A172 (cell line): Measurements from ENCODE around the gene SHANK1. TPM values are rescaled to one million over a fixed set of nuclear protein-coding genes. Genes with fewer than 3 reads are reported as not detected.
A peak's percentile ranks its signal among the peaks of the same experiment; 100 is the strongest.

Experiments used
- DNase-seq: peaks from one replicate; pipeline ENCODE4 v3.0.0-alpha.2; 2015; ENCODE audit warnings: low spot score
- total RNA-seq: library from RNA; depleted of rRNA; stranded (reverse); fragments of >200 nt; shearing (Covaris generic); gene quantifications from 2 replicates; pipeline ENCODE4 v1.2.3, GENCODE V29; 2014

SHANK1 gene
- total RNA-seq, 1 experiment from 2014 or later, result 0.40 TPM

DNA sequence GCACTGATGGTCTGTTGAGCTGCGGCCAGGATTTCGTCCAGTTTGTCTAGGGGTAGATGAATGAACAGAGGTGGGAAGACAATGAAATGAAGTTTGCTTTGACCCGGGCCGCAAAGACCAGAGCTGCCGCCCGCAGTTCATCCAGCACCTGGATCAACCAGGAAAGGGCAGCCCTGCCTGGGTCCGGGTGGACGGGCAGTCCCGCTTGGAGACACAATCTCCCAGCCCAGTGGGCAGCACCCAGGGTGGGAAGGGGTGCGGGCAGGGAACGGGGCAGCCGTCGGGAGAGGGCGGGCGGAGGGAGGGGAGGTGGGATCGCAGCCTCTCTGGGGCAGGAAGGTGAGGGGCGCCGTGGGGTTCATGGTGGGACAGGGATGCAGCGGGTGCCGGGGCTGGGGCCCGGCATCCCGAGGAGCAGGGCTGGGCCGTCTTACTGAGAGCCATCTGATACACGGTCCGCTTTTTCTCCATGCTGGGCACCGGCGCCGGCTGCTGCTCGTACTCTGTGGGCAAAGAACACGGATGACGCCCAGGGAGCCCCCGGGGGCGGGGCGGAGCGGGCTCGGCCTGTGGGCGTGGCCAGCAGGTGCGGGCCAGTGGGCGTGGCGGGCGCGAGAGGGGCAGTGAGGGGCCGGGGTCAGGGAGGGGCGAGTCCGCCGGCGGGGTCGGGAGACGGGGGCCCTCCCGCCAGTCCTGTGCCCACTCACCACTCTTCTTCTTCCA, 33.1 kb downstream of the SHANK1 start:
- no peak for DNase-seq

DNA sequence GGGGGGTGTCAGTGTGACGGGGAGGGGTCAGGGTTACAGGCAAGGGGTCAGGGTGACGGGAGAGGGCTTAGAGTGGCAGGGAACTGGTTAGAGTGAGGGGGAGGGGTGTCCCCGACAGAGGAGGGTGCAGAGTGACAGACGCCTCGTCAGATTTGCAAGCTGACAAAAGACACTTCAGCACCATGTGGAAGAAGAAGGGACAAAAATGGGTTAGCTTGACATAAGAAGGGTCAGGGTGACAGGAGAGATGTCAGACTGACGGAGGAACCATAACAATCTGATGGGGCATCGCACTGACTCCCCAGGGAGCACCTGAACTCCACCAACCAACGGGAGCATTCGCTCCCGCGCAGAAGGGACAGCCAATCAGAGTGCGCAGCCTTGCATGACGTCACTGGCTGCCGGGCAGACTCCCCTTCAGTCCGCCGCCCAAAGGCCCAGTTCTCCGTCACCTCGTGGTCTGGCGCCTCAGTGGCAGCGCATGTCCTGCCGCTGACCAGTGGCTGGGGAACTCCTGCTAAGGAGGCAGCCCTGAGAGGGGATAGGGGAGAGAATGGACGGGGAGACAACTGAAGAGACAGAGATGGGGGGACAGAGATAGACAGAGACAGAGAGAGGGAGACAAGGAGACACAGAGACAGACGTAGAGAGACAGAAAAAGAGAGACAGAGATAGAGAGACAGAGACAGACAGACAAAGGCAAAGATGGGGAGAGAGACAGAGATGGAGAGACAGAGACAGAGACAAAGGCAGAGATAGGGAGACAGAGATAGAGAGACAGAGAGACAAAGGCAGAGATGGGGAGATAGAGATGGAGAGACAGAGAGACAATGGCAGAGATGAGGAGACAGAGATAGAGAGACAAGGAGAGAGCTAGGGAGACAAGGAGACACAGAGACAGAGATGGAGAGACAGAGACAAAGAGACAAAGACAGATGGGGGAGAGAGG, 40.2 kb downstream of the SHANK1 start:
- DNase-seq, result peak; percentile 91

DNA sequence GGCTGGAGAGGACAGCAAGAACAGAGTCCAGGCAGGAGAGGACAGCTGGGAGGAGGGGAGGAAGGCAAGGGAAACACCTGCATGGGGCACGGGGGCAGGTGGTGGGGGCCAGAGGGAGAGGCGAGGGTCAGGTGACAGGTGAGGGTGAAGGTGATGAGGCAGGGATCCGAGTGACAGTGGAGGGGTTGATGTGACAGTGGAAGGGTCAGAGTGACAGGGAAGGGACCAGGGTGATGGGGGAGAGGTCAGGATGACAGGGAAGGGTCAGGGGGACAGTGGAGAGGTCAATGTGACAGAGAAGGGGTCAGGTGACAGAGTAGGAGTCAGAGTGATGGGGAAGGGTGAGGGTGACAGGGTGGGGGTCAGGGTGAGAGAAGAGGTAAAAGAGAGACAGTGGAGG, 41.3 kb downstream of the SHANK1 start:
- no peak for DNase-seq

DNA sequence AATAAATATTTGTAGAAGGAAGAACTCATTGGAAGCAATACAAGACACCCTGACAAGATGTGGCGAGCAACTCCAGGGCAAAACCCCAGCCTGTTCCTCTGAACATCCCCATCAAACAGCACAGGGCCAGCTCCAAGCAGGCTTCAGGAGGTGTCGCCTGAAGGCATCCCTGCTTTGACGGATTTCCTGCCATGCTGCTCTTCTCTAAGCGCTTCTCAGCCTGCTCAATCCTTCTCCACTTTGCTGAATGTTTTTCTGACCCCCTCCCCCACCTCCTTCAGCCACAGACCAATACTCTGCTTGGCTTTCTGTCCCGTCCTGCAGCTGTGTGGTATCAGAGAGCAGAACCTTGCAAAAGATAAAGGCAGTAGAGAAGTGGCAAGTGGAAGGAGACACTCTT, 42.0 kb downstream of the SHANK1 start:
- DNase-seq, result no peak

DNA sequence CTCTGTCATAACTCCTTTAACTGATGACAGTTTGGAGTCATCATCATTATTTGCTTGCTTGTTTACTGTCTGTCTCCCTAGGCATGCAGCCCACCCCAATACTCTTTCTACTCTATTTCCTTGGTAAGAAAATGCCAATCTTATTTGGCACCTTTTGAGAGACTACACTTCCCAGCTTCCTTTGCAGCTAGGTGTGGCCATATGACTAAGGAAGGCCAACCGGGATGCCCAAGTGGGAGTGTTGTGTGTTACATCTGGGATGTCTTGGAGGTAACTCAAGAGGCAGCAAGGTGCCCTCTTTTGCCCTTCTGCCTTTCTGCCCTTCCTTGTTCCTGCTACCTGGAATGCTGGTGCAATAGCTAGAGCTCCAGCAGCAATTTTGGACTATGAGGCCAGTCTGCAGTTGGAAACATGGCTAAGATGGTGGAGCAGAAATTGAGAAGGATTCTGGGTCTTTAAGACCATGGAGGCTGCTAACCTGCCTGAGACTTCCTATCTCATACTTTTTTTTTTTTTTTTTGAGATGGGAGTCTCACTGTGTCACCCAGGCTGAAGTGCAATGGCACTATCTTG, 42.9 kb downstream of the SHANK1 start:
- DNase-seq, result no peak

DNA sequence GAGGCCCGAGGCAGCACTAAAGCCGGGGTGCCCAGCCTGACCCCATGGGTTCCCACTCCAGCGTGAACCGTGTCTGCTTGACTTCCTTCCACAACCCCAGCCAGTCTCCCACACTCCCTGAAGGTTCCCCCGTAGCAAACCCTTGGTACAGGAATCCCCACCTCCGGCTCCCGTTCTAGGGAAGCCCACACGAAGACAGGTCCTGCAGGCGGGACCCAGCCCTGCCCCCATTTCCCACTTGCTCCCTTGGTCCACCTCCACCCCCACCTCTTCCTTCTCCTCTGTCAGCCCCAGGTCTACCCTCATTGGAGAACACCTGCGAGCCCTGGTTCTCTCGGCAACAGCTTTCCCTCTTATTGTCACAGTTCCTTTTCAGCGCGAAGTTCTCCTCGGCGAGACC, 46.5 kb downstream of the SHANK1 start:
- DNase-seq, result no peak

DNA sequence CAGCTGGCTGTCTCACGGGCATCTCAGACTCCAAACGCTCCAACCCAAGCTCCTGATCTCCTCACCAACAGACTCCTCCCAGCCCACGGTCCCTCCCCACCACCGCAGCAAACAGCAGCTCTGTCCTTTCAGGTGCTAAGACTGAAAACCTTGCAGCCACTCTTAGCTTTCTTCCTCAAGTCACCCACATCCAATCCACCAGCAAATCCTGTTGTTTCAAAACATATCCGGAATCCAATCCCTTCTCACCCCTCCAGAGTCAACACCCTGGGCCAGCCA, 49.6 kb downstream of the SHANK1 start:
- DNase-seq, result no peak

DNA sequence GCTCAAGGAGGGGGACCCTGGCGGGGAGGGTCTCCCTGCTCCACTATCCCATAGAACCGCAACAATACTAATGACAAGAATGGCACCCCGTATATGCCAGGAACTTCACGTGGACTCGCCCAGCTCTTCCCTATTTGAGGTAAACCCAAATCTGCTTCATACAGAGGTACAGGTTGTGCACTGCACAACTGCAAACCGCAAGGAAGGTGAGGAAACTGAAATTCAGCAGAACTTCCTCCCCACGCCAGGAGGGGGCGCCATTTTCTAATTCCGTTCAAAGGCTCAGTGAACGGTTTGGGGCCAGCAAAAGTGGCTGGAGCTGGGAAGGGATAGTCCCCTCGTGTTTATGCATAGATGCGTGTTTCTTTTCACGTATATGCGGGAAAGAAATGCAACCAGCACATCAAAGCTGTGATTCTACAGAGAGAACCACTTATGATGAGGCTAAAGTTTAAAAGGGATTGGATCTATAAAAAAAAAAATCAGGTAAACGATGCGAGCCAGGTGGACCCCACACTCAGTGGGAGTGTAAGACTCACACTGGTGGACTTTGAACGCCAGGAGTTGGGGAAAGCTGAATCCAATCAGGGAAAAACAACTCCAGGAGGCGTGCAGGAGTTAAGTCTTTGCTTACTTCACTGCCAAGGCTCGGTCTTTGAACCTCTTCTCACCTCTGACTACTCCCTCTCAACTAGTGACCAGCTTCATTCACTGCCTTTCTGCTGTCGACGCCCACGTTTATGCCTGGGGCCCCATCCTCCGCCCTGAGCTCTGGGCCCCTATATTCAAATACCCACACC, 50.1 kb downstream of the SHANK1 start:
- DNase-seq, result peak; percentile 35

DNA sequence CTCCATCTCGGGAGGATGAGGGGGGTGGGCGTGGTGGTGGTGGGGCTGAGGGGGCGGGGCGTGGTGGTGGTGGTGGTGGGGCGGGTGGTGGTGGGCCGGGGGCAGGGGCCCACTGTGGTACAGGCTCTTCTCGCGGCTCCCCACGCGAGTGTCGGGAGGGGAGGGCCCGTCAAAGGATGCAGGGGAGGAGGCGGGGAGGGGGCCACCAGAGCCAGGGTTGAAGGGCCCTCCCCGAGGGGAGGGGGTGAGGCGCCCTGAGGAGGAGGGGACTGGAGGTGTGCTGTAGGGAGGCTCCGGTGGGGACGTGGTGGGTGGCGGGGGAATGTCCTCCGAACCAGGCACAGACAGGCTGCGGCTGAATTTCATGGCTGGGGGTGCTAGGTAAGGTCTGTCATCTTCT, 50.7 kb downstream of the SHANK1 start:
- DNase-seq, result no peak

DNA sequence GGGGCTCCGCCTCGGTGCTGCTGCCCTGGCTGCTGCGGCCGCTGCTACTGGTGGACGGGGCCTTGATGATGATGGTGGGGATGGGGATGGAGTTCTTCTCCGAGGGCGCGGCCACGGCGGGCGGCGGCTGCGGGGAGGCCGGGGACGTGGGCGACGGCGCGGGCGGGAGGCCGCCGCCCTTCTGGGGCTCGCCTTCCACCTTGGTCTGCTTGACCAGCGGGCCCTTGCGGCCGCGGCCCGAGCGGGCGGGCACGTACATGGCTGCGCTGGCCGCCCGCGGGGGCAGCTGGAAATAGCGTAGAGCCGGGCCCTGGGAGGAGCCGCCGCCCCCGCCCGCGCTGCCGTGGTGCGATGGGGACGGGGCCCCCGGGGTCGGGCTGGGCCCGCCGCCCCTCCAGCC, 51.2 kb downstream of the SHANK1 start:
- DNase-seq, result no peak

DNA sequence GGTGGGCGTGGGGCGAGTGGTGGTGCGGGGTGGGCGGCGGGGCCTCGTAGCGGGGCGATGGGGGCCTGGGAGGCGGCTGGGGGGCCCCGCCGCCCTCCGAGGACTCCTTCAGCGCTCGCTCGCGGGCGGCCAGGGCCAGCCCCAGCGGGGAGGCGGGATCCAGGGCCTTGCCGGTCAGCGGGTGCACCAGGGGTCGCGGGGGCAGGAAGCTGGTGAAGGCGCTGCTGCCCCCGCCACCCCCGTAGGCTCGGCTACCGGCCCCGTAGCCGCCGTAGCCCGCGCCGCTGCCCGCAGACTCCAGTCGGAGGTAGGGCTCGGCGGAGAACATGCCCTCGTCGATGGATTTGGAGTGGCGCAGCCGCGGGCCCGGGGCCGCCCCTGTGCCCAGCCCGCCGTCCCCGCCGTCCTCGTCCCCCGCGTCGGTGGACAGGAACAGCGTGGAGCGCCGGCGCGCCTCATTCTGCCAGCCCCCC, 51.8 kb downstream of the SHANK1 start:
- no peak for DNase-seq

DNA sequence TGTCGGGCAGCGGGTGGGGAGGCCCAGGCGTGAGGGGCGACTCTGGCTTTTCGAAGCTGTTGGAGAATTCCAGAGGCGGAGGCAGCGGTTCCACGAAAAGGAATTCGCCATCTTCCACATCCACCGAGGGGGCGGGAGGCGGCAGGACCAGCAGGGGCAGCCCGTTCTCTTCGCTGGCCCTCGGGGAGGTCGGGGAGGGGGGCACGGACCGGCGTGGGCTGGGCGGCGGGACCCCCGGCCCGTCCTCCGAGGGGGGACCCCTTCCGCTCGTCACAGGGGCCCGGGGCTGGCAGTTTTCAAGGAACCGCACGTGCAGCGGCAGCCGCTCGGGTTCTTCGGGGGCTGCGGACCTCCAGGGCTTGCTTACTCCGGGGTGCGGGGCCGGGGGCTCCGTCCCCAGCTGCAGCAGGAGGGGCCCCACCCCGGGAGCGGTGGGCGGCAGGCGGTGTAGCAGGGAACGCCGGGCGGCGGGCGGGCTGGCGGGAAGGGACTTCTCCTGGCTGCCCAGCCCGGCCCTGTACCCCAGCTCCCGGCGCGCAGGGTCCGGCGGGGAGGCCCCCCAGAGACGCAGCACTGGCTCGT, 52.3 kb downstream of the SHANK1 start:
- DNase-seq, result no peak

DNA sequence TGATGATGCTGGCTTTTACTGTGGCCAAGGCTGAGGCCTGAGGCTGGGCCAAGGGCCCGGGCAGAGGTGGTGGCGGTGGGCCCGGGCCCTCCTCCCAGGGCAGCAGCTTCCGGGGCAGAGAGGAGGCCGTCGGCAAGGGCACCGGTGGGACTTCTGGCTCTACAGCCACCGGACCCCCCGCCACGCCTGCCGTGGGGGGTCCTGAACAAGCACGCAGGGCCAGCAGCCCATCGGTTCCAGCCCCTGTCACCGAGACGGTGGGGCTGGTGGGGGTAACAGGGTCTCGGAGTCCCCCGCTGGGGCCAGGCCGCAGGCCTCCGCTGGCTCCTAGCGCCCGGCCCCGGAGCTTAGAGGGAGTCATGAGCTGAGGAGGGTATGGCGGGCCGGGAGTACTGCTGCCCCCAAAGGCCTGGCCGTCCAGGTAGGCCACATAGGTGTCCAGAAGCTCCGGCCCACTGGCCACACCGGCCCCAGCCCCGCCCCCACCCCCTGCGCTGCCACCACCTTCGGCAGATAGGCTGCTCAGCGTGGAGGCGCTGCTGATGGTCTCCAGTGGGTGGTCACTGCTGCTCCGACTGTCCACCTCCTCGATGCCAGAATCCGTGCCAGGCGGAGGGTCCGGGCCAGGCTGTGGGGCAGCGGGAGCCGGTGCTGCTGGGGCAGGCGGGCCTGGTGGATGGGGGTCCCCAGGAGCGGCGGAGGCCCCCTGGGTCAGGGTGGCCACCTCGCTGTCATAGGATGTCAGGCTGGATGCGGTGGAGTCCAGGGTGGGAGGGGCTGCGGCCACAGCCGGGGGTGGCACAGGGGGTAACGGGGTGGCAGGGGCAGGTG, 53.0 kb downstream of the SHANK1 start:
- DNase-seq, result no peak

DNA sequence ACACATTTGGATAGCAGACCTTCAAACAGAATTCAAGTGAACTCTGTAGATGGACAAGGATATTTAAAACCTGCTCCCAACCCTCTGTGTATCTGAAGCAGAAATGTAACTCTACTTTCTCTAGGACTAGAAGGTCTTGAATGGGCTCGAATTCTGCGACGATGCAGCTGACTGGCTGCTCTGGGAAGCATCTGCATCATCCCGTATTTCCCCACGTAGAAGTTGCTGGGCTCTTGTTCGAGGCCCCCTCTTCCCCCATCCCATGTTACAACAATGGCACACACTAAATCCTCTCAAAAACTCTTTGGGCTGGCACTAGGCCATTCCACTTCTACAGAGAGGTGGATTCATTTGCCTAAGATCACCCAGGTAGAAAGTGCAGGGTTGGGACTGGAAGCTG, 55.4 kb downstream of the SHANK1 start:
- no peak for DNase-seq

DNA sequence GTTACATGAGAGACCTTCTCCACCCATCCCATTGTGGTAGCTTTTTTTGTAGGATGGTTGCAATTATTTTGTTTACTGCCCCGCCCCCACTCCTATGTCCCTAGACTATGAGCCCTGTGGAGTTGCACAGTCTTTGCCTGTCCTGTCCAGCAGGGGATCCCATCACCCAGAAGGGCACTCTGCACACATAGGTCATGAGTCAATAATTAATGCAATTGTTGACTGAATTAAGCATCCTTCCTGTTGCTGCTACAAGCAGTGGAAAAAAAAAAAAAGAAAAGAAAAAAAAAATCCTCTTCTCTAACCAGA, 56.2 kb downstream of the SHANK1 start:
- DNase-seq, result peak; percentile 40

DNA sequence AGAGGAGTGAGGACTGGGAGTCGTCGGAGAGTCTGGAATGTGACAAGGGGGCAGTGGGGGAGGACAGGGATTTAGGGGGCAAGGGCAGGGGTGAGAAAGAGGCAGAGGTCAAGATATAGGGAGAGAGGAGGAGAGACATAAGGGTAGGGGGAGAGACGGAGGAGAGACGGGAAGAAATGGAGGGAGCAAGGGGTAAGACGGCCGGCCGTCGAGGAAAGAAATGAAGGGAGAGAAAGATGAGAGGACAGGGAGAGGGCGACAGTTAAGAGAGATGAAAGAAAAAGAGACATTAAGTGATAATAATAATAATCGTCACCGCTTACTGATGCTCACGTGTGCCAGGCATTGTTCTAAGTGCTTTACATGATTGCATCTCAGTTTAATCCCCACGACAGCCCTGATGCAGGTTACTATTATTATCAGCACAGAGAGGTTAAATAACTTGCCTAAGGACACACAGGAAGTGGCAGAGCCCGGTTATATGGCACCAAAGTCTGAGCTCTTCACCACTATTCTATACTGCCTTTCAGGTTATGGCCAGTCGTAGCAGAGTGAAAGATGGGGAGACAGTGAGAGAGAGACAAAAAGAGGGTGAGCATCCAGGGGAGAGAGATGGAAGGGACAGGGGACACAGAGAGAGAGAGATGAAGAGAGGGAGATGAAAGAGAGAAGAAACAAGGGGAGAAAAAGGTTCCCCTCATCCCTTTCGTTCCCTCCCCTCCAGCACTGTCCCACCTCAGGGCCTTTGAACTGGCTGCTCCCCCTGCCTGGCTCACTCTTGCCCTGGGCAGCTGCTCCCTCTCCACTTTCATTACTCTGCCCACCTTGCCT, 56.7 kb downstream of the SHANK1 start:
- DNase-seq, result no peak

DNA sequence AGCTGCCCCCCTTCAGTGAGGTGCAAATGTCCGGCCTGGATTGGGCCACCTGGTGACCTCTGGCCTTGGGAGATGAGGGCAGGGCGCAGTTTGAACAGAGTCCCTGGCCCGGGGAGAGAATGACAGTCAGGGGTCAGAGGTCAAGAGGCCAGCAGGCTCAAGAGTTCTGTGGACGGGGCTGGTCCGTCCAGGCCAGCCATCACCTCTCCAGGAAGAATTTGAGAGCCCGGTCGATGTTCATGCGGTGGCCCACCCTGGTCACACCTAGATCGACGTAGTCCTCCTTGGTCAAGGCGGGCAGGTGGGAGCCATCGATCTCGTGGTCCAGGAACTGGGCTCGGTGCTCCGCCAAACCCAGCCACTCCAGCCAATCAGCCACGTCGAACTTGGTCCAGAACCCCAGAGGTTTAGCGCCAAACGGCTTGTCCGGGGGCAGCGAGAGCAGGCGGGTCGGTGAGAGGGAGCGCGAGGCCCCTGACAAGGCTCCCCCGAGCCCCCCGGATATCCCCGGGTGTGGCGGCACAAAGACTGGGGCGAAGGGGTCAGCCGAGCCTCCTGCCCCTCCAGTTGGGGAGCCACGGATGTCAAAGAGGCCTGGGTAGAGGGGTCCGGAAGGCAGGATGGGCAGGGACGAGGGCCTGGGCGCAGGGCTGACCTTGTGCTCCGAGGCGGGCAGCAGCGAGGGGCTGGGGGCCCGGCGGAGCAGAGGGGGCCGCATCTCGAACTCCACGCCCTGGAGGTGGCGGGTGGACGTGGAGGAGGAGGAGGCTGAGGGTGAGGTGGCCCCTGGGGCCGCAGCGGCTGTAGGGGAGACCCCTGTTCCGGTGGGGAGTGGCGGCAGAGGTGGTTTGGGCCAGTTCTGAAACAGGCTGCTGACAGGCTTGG, 57.6 kb downstream of the SHANK1 start:
- no peak for DNase-seq

DNA sequence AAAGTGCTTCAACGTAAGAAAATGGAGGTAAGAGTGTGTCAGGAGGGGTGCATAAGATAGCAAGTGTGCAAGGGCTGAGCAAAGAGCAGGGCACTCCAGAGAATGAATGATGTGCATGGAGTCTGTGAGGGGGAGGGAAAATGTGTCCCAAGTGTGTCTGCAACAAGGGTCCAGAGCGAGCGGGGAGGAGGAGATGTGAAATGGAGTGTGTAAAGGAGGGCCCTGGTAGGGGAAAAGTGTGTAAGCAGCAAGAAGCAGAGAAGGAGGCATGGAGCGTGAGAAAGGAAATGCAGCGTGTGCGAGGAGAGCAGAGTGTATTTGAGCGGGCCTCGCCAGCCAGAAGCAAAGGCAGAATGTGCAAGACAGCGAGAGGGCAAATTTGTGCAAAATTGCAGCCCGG, 58.6 kb downstream of the SHANK1 start:
- no peak for DNase-seq

DNA sequence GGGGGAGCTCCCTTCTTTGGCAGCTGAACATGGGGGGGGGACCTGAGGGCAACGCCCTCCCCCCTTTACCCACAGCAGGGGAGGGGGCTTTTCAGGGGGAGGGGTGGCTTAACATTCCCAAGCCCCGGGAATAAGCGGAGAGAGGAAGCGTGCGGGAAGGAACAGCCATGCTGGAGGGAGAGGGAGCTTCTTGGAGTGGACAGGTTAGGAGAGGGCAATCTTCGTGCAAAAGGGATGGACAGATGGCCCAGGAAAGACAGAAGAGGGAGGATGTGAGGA, 59.6 kb downstream of the SHANK1 start:
- DNase-seq, result no peak
